Colonic mucosa (tissue), 4 donors: ENCODE data around the gene CLCA1. TPM values are rescaled to one million over a fixed set of nuclear protein-coding genes. Genes with fewer than 3 reads are reported as not detected.
A peak's percentile ranks its signal among the peaks of the same experiment; 100 is the strongest.

ENCODE experiments used
- DNase-seq: peaks from one replicate; pipeline ENCODE4 v3.0.0-alpha.2; 2020
- H3K27ac ChIP-seq: fragments of 200-600 bp; one replicate; pipeline ENCODE4 v1.8.0; 2021
- H3K27me3 ChIP-seq: fragments of 200-600 bp; one replicate; pipeline ENCODE4 v1.8.0; 2021
- H3K36me3 ChIP-seq: fragments of 200-600 bp; one replicate; pipeline ENCODE4 v1.8.0; 2021
- H3K4me1 ChIP-seq: fragments of 200-600 bp; one replicate; pipeline ENCODE4 v1.8.0; 2021; ENCODE audit warnings: mild to moderate bottlenecking
- H3K4me3 ChIP-seq: fragments of 200-600 bp; one replicate; pipeline ENCODE4 v1.8.0; 2021
- H3K9ac ChIP-seq, 2 donors: one replicate each; pipeline ENCODE4 v1.7.0; 2013; ENCODE audit warnings: control low read depth in 2 of 2, low read depth in 2 of 2, low read length in 2 of 2
- H3K9me3 ChIP-seq: fragments of 200-600 bp; one replicate; pipeline ENCODE4 v1.8.0; 2021
- CTCF ChIP-seq: fragments of 200-600 bp; IDR thresholded peaks from one replicate; pipeline ENCODE4 v1.8.0; 2022; ENCODE audit warnings: antibody characterized with exemption, mild to moderate bottlenecking
- intact Hi-C: fragments of 100-400 bp; cut with DNase I; formaldehyde crosslinking; loops from one replicate; pipeline ENCODE4 v1.14.1; 2022
- total RNA-seq, 2 donors: library from RNA; stranded (reverse); fragmentation: NEBNext Ultra II Directional in 1 of 2; extraction: Animal tissue kit (Norgen Biotek cat#: 25700) in 1 of 2; gene quantifications; one replicate each; pipeline ENCODE4 v1.2.1, GENCODE V29; 2021
- donor health status: healthy.
- donor health status: DM: no; HTN: no; CAD: no.
- donor health status: DM: no; HTN: no; CAD: no.

CLCA1 gene
- total RNA-seq, 2 donors from 2014 or later = 938 to 1,116 TPM

GRCh38 chr1:86523670-86524354 is 55.1 kb downstream of the CLCA1 start:
- Histone ChIP-seq H3K4me3 (no peak overlapping the region), H3K4me1 (no peaks in the 10 kb centered on the region), H3K9ac (no peak overlapping the region), H3K27ac (no peak overlapping the region), H3K9me3 (no peaks in the 10 kb centered on the region), H3K36me3 (no peaks in the 10 kb centered on the region), H3K27me3 (no peaks in the 10 kb centered on the region)
- DNase-seq = no peak
- TF ChIP-seq CTCF = no peak
- intact Hi-C loops = no loop called here

DNA sequence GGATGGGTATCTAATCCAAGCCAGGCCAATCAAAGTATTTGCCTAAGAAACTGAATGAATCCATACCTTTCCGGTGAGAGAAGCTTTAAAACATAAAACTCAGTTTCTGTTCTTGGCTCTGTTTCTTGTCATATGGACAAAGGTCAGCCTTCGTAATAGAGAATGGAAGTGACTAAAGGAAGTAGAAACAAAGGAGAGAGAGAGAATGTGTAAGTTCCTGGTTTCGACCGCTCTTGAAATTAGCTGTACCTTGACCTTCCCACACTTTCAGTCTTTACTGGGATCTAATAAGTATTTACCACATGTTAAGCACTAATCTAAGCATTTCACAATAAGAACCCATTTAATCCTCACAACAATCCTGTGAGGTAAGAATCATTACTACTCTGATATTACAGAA is 58.6 kb downstream of the CLCA1 start:
- H3K9ac ChIP-seq = no peak overlapping the region
- no peak overlapping the region for H3K4me3 ChIP-seq
- no peak for DNase-seq
- no peaks in the 10 kb centered on the region for H3K36me3 ChIP-seq
- H3K9me3 ChIP-seq = no peaks in the 10 kb centered on the region
- H3K27ac ChIP-seq = peak overlapping the region; percentile 78
- no peak for TF ChIP-seq CTCF
- H3K27me3 ChIP-seq = no peaks in the 10 kb centered on the region
- H3K4me1 ChIP-seq = no peaks in the 10 kb centered on the region
- intact Hi-C loops = no loop called here

DNA sequence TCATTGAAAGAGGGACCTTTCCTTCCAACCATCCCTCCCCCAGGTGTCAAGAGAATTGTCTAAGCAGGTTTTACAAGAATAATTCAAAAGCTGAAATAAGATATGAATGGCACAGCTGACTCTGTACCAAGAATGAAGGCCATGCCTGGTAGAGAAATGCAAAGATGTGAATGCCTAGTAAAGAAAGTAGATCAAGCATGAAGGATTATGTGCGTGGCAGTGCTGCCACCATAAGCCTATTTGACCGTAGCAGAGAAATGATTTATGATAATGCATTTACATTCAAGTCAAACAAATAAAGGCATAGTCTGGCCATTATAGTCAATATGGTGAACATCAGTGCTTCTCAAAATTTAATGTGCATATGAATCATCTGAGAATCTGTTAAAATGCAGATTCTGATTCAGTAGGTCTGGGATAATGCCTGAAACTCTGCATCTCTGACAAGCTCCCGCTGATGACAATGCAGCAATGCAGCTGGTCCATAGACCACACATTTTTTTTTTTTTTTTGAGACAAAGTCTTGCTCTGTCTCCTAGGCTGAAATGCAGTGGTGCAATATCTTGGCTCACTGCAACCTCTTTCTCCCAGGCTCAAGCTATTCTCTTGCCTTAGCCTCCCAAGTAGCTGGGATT is 61.6 kb downstream of the CLCA1 start:
- Histone ChIP-seq H3K4me3 (no peak overlapping the region), H3K9ac (no peak overlapping the region), H3K4me1 (no peaks in the 10 kb centered on the region), H3K27ac (no peak overlapping the region), H3K36me3 (no peaks in the 10 kb centered on the region), H3K27me3 (no peaks in the 10 kb centered on the region), H3K9me3 (no peaks in the 10 kb centered on the region)
- intact Hi-C loops = no loop called here
- TF ChIP-seq CTCF = no peak
- DNase-seq = no peak

DNA sequence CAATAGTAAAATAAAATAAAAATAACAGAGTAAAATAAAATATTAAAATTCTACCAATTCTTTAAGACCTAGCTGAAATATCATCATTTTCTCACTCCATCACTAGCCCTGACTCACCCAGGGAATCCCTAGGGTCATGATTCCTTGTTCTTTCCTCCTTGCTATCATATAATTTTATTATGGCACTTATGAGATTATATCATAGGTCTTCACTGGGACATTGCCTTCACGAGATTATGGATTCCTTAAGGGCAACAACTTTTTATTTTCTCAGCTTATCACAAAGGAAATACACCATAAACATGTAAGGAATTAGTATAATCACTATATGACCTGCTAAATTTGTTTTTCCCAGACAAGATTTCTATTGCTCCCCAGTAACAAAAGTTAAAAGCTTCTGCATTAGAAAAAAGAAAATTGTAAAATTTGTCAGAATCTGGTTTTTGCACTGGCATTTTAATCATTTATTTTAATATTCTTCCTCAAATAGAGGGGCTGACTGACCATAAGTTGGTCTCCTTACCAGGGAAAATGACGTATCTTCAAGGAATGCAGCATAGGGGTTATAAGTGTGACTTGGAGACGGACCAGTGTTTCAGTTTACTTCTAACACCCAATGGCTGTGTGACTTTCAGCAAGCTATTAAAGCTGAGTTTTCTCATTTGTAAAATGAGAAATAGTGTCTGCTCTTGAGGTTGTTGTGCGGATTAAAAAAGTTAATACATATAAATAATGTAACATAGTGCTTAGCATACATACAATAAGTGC is 69.4 kb downstream of the CLCA1 start:
- TF ChIP-seq CTCF = no peak
- Histone ChIP-seq H3K4me1 (no peaks in the 10 kb centered on the region), H3K27ac (peak overlapping the region; percentile 56), H3K9ac (peak overlapping the region in 1 of 2 donors; percentile 43), H3K27me3 (no peaks in the 10 kb centered on the region), H3K36me3 (no peaks in the 10 kb centered on the region), H3K9me3 (no peaks in the 10 kb centered on the region), H3K4me3 (no peak overlapping the region)
- no peak for DNase-seq
- intact Hi-C loops = no loop called here

GRCh38 chr1:86538775-86539174 is 70.0 kb downstream of the CLCA1 start:
- Histone ChIP-seq H3K27ac (peak overlapping the region; percentile 56), H3K9me3 (no peaks in the 10 kb centered on the region), H3K4me1 (no peaks in the 10 kb centered on the region), H3K36me3 (no peaks in the 10 kb centered on the region), H3K27me3 (no peaks in the 10 kb centered on the region), H3K9ac (peak overlapping the region in 1 of 2 donors; percentile 43), H3K4me3 (no peak overlapping the region)
- DNase-seq = no peak
- intact Hi-C loops = no loop called here
- TF ChIP-seq CTCF = no peak
